ENCODE measurements around the gene KSR1. TPM values are rescaled to one million over a fixed set of nuclear protein-coding genes. Genes with fewer than 3 reads are reported as not detected.

Gene KSR1
- total RNA-seq, 2 donors from 2014 or later, result 7.9 to 10.2 TPM

GRCh38 chr17:27449988-27450387 lies 6.3 kb upstream of the KSR1 start:
- Histone ChIP-seq H3K27ac (no peak overlapping the region), H3K4me3 (no peak overlapping the region), H3K9me3 (no peaks in the 10 kb centered on the region), H3K4me1 (no peaks in the 10 kb centered on the region), H3K36me3 (no peaks in the 10 kb centered on the region), H3K27me3 (no peaks in the 10 kb centered on the region)
- TF ChIP-seq CTCF (IDR thresholded peaks at IDR 0.05), result no peak
- DNase-seq (ENCODE audit: low spot score), result no peak

GRCh38 chr17:27450416-27450815 lies 5.8 kb upstream of the KSR1 start:
- no peak for DNase-seq (ENCODE audit: low spot score)
- H3K9me3 ChIP-seq, result no peaks in the 10 kb centered on the region
- H3K36me3 ChIP-seq, result no peaks in the 10 kb centered on the region
- H3K27ac ChIP-seq, result no peak overlapping the region
- H3K4me1 ChIP-seq, result no peaks in the 10 kb centered on the region
- H3K4me3 ChIP-seq, result no peak overlapping the region
- no peaks in the 10 kb centered on the region for H3K27me3 ChIP-seq
- no peak for TF ChIP-seq CTCF (IDR thresholded peaks at IDR 0.05)

- Histone ChIP-seq H3K9me3 (no peaks in the 10 kb centered on the region), H3K4me3 (no peak overlapping the region), H3K27ac (no peak overlapping the region), H3K4me1 (peaks cover 0 to 3% of the 10 kb centered on the region in 2 donors), H3K27me3 (no peaks in the 10 kb centered on the region), H3K36me3 (no peaks in the 10 kb centered on the region)
- no peak for TF ChIP-seq CTCF (IDR thresholded peaks at IDR 0.05)
- DNase-seq (ENCODE audit: low spot score), result no peak
These were observed 4.3 kb upstream of the KSR1 start for GRCh38 chr17:27451906-27452305.

GRCh38 chr17:27452828-27453227 lies 3.4 kb upstream of the KSR1 start:
- Histone ChIP-seq H3K4me3 (no peak overlapping the region), H3K27me3 (no peaks in the 10 kb centered on the region), H3K36me3 (no peaks in the 10 kb centered on the region), H3K4me1 (peaks cover 0 to 12% of the 10 kb centered on the region in 2 donors), H3K9me3 (no peaks in the 10 kb centered on the region), H3K27ac (no peak overlapping the region)
- TF ChIP-seq CTCF (IDR thresholded peaks at IDR 0.05), result no peak
- DNase-seq (ENCODE audit: low spot score), result no peak

- H3K27me3 ChIP-seq, result no peaks in the 10 kb centered on the region
- H3K36me3 ChIP-seq, result no peaks in the 10 kb centered on the region
- no peak overlapping the region for H3K27ac ChIP-seq
- peaks cover 0 to 18% of the 10 kb centered on the region in 2 donors for H3K4me1 ChIP-seq
- TF ChIP-seq CTCF (IDR thresholded peaks at IDR 0.05), result no peak
- no peak overlapping the region for H3K4me3 ChIP-seq
- DNase-seq (ENCODE audit: low spot score), result no peak
- no peaks in the 10 kb centered on the region for H3K9me3 ChIP-seq
These were observed 2.8 kb upstream of the KSR1 start for GRCh38 chr17:27453471-27453870.

- no peaks in the 10 kb centered on the region for H3K36me3 ChIP-seq
- no peak for DNase-seq (ENCODE audit: low spot score)
- H3K4me1 ChIP-seq, result peaks cover 0 to 22% of the 10 kb centered on the region in 2 donors
- no peaks in the 10 kb centered on the region for H3K9me3 ChIP-seq
- H3K4me3 ChIP-seq, result no peak overlapping the region
- no peak overlapping the region for H3K27ac ChIP-seq
- no peak for TF ChIP-seq CTCF (IDR thresholded peaks at IDR 0.05)
- H3K27me3 ChIP-seq, result no peaks in the 10 kb centered on the region
These were observed 2.2 kb upstream of the KSR1 start for GRCh38 chr17:27454089-27454488.
